Endometrium (tissue), 2 donors: ENCODE data around the gene ST6GALNAC3.
"Not testable (repeated sequence)": the region's sequence is repeated elsewhere in the genome, so short reads cannot be mapped to it uniquely, and the experiment has no call there.

Source experiments
- FAIRE-seq: peaks from 2 replicates; lab custom pipeline; 2012; peaks lifted over from hg19 to GRCh38; lab: Jason Lieb, UNC
- donor health status: control.
- donor health status: control.

Gene ST6GALNAC3

GRCh38 chr1:76073481-76073880 is 1.1 kb upstream of the ST6GALNAC3 start:
- FAIRE-seq = no peak

DNA sequence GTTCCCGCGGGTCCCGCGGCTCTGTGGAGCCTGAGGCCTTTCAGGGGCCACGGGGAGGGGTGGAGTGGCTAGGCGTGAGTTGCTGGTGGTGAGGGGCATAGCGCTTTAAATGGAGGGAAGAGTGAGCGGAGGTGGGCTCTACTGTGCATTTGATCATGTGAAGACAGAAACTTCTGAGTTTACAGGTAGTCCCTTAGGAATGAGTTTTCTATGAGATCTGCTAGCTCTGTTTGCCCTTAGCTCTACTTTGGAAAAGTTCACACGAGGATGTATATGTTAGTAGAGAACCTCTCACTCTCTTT is 593 bp downstream of the ST6GALNAC3 start:
- FAIRE-seq = no peak

- no peak for FAIRE-seq
Measured at GRCh38 chr1:76075877-76076276, 1.3 kb downstream of the ST6GALNAC3 start.

- no peak for FAIRE-seq
Measured at GRCh38 chr1:76079475-76080227, 5.1 kb downstream of the ST6GALNAC3 start.

DNA sequence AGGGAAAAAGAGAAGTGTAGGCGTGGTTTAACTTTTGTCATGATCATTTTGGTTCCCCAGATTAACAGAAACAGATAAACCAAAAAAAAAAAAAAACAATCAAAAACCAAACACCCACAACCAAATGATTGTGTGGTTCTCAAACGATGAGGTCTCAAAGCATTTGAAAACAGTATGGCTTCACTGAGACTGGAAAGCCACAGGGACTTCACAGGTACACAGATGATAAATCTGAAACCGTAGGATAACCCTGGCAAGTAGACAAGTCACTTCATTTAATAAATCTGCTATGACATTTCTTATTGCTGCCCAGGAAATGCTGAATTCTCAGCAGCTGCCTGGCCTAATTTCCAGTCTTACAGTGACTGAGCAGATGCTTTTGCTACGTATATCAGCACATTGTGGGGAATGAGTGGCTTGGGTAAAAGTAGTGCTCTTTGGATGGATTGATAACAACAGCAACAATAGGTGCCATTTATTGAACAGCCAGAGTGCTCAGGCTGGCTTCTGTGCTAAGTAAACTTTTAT is 6.1 kb downstream of the ST6GALNAC3 start:
- FAIRE-seq = no peak

DNA sequence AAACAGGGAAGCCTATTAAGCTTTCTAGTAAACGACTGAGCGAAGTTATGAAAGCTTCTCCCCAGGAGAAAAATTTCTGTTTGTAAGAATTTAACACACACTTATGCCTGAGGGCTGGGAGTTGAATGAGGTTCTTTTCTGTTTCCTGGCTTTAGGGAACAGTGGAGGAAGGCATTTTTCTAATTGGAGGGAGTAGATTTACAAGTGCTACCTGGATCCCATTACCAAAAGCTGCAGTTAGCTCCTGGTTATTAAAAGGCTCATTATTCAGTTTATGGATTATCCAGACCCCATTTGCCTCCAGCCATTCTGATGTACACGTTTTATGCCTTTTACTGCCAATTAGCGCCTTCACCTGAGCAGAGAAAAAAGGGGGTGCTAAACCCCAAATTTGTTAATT is 7.5 kb downstream of the ST6GALNAC3 start:
- FAIRE-seq = no peak

DNA sequence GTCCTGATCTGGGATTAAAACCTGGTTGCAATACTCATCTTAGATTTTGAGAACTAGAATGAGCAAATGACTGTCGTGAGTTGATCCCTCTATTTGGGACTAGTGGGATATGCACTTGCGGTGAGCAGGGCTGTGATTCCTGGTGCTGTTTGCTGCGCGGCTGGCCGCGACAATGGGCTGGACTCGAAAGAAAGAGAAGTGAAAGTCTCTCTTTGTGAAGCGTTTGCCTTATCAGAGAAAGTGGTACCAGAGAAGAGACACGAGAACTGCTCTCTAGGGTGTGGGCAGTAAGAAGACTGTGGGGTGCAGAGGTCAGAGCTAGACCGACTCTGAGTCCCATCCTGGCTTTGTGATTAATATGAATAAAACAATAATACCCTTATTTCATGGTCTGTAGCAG is 8.6 kb downstream of the ST6GALNAC3 start:
- FAIRE-seq = no peak

GRCh38 chr1:76084029-76084627 is 9.6 kb downstream of the ST6GALNAC3 start:
- peak; percentile 87 for FAIRE-seq

DNA sequence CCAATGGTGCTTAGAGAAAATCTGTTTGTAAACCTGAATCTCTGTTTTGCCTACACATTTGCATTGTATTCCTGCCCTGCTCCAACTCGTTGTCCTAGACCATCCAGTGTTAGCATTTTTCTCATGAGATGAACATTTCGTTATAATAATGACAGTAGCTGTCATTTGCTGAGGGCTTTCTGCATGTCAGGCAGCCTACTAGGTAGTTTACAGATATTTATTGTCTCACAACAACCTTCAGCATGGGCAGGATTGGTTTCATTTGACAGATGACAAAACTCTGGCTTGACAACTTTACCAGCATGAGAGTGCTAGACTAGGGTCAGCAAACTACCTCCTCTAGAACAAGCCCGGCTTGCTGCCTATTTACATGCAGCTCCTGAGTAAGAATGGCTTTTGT is 10.1 kb downstream of the ST6GALNAC3 start:
- FAIRE-seq = no peak

DNA sequence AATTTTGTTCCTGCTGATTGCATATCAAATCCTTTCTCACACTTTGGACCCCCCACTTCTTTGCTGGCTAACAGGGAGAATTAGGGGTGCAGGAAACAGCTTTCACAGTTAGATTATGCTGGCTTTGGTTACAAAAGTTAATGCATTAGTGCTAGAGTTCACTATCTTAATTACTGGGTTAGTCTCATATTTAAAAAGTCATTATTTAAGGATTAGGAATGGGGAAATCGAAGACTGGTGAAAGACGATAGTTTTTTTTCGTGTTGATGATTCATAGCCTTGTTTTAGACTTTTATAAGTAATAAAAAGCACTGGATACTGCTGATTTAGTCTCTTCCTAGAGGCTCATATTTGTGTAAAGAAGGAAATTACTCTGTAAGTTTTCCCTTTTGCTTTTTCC is 11.6 kb downstream of the ST6GALNAC3 start:
- no peak for FAIRE-seq

DNA sequence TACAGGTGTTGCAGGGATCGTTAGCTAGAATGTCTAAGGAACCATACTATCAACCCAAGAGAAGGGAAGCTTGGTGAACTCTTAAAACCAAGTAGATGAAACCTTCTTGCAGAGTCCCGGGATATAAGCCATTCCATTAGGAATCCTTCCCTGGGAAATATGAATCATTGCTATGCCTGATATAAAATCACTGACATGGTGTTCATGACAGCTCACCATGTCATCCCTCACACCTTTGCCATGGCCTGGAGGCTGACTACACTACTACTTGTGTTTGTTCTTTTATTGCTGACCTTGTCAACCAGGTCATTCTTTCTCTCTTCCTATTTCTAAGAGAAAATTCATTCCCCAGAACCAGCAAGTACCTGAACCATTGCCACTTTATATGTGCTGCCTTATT is 12.1 kb downstream of the ST6GALNAC3 start:
- no peak for FAIRE-seq

DNA sequence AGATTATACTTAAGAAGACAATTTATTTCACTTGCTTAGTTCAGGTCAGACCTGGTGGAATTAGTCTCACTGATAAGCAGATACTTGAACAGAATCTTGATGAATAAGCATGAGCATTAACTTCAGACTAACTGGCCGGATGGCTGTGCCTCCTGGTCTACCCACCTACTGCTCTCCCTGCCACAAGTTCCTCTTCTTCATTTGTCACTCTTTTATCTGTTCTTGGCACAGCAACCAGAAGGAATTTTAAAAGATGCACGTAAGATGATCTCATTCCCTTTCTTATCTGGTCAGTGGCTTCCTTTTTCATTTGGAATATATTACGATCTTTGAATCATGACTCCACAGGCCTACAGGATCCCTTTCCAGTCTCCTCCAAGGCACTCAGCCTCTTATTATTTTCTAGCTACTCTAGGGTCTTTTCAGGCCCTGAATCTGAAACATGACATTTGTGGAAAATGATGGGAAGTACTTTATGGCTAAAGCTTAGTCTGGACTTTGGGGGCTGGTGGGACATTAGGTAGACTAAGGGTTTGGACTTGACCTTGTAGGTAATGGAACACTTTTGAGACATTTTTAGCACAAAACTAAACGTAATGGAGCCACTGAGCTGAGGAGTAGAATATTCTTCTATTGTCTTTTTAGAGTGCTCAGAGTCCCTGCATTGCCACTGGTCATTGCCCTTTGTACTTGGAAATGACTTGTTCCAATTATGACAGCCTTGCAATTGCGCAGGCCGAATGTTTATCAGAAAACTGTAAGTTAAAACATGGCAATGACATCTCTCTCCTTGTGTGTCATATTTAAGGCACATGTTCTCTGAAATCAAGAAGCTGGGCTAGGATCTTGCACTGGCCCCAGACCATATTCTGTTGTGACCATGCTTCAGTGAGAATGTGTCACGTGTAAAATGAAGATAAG is 16.0 kb downstream of the ST6GALNAC3 start:
- no peak for FAIRE-seq

- FAIRE-seq = no peak
Measured at GRCh38 chr1:76092812-76093211, 18.3 kb downstream of the ST6GALNAC3 start.

GRCh38 chr1:76093522-76094312 is 19.2 kb downstream of the ST6GALNAC3 start:
- FAIRE-seq = no peak

- no peak for FAIRE-seq
Measured at GRCh38 chr1:76095802-76096201, 21.3 kb downstream of the ST6GALNAC3 start.

DNA sequence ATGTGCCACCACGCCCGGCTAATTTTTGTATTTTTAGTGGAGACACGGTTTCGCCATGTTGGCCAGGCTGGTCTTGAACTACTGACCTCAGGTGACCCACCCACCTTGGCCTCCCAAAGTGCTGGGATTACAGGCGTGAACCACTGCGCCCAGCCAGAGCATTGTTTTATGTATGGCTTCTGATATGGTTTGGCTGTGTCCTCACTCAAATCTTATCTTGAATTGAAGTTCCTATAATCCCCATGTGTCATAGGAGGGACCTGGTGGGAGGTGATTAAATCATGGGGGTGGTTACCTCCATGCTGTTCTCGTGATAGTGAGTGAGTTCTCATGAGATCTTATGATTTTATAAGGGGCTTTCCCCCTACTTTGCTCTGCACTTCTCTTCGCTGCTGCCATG is 22.5 kb downstream of the ST6GALNAC3 start:
- not testable (repeated sequence) for FAIRE-seq

DNA sequence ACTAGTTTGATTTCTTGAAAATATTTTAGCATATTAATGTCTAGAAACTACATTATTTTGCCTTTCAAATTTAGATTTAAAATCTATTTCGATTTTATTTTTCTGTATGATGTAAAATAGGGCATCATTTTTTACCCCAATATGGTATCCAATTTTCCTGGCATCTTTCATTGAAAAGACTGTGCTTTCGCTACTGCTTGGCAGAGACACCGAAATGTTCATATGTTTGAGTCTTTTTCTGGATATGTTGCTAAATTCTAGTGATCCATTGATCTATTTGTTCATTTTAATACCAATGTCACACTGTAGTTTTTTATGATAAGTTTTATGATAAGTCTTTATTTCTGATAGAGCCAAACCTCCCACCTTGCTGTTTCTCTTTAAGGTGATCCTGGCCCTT is 24.3 kb downstream of the ST6GALNAC3 start:
- FAIRE-seq = no peak

GRCh38 chr1:76101548-76101947 is 27.0 kb downstream of the ST6GALNAC3 start:
- FAIRE-seq = no peak

- FAIRE-seq = no peak
Measured at GRCh38 chr1:76102046-76102445, 27.5 kb downstream of the ST6GALNAC3 start.

GRCh38 chr1:76103034-76103433 is 28.5 kb downstream of the ST6GALNAC3 start:
- FAIRE-seq = peak; percentile 92

- FAIRE-seq = no peak
Measured at GRCh38 chr1:76105372-76105771, 30.8 kb downstream of the ST6GALNAC3 start.

DNA sequence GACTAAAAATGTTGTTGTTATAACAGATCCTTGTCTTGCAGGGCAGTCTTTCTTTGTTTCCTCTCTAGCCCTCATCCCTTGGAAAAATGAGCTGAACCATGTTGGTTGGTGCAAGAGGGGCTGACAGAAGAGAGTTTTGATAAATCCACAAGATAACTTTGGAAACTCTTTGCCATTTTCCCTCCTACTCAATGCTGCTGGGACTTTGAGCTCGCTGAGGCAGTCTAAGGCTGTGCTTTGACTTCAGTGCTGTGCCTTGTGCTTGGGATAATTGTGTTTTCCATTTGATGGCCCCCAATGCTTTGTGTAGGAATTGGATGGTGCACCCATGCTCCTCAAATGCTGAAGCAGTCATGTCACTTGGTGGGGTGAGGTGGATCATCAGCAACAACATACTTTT is 31.7 kb downstream of the ST6GALNAC3 start:
- no peak for FAIRE-seq
